H9 (cell line): ENCODE measurements around the gene NUMA1. TPM values are rescaled to one million over a fixed set of nuclear protein-coding genes. Genes with fewer than 3 reads are reported as not detected.

Source experiments
- DNase-seq: peaks from one replicate; pipeline ENCODE4 v3.0.0-alpha.2; 2017
- H2AFZ ChIP-seq: one replicate; pipeline ENCODE4 v1.6.1; 2013; ENCODE audit warnings: mild to moderate bottlenecking, low read length, control low read depth, moderate library complexity
- H2AK5ac ChIP-seq: 2 replicates; pipeline ENCODE4 v1.6.1; 2013; ENCODE audit warnings: low read length, control low read depth, mixed read lengths; ENCODE audit not compliant: insufficient read length
- H2BK120ac ChIP-seq: one replicate; pipeline ENCODE4 v1.6.1; 2013; ENCODE audit warnings: low read depth, mild to moderate bottlenecking, low read length, control low read depth, inconsistent platforms; ENCODE audit not compliant: poor library complexity, severe bottlenecking
- H2BK12ac ChIP-seq: 2 replicates; pipeline ENCODE4 v1.6.1; 2013; ENCODE audit warnings: low read length, control low read depth, mixed read lengths, low read depth; ENCODE audit not compliant: insufficient read length
- H2BK15ac ChIP-seq: 2 replicates; pipeline ENCODE4 v1.6.1; 2013; ENCODE audit warnings: low read depth, low read length, control low read depth
- H2BK20ac ChIP-seq: one replicate; pipeline ENCODE4 v1.6.1; 2013; ENCODE audit warnings: low read depth, mild to moderate bottlenecking, low read length, control low read depth, inconsistent platforms; ENCODE audit not compliant: poor library complexity, severe bottlenecking
- H2BK5ac ChIP-seq: 2 replicates; pipeline ENCODE4 v1.6.1; 2013; ENCODE audit warnings: low read length, control low read depth, mixed read lengths; ENCODE audit not compliant: insufficient read length
- H3K14ac ChIP-seq: 2 replicates; pipeline ENCODE4 v1.6.1; 2013; ENCODE audit warnings: low read length, control low read depth; ENCODE audit not compliant: insufficient read depth
- H3K18ac ChIP-seq: 2 replicates; pipeline ENCODE4 v1.6.1; 2013; ENCODE audit warnings: low read depth, mild to moderate bottlenecking, mixed read lengths, low read length, control low read depth; ENCODE audit not compliant: insufficient read length
- H3K23ac ChIP-seq: 2 replicates; pipeline ENCODE4 v1.6.1; 2013; ENCODE audit warnings: low read length, control low read depth, mixed read lengths, low read depth; ENCODE audit not compliant: insufficient read length
- H3K23me2 ChIP-seq: 2 replicates; pipeline ENCODE4 v1.6.1; 2013; ENCODE audit warnings: low read depth, mild to moderate bottlenecking, mixed read lengths, low read length, control low read depth; ENCODE audit not compliant: insufficient read length, poor library complexity, severe bottlenecking
- H3K27ac ChIP-seq: 2 replicates; pipeline ENCODE4 v1.5.1; 2013; ENCODE audit warnings: low read length, control low read depth, mixed read lengths, low read depth; ENCODE audit not compliant: insufficient read length
- H3K27me3 ChIP-seq: 2 replicates; pipeline ENCODE4 v1.6.1; 2013; ENCODE audit warnings: low read length, control low read depth, inconsistent platforms; ENCODE audit not compliant: insufficient read depth
- H3K4ac ChIP-seq: 2 replicates; pipeline ENCODE4 v1.6.1; 2013; ENCODE audit warnings: low read depth, mild to moderate bottlenecking, control low read depth, inconsistent platforms, low read length, moderate library complexity
- H3K4me1 ChIP-seq: 2 replicates; pipeline ENCODE4 v1.6.1; 2013; ENCODE audit warnings: low read length, control low read depth, inconsistent platforms; ENCODE audit not compliant: insufficient read depth
- H3K4me2 ChIP-seq: 2 replicates; pipeline ENCODE4 v1.6.1; 2013; ENCODE audit warnings: low read length, control low read depth, mixed read lengths; ENCODE audit not compliant: insufficient read length, insufficient read depth
- H3K56ac ChIP-seq: 2 replicates; pipeline ENCODE4 v1.6.1; 2013; ENCODE audit warnings: low read depth, mild to moderate bottlenecking, mixed read lengths, low read length, control low read depth; ENCODE audit not compliant: insufficient read length
- H3K79me1 ChIP-seq: 2 replicates; pipeline ENCODE4 v1.6.1; 2013; ENCODE audit warnings: low read depth, mild to moderate bottlenecking, moderate library complexity, low read length, control low read depth, inconsistent platforms; ENCODE audit not compliant: insufficient read depth, poor library complexity, severe bottlenecking
- H3K79me2 ChIP-seq: 2 replicates; pipeline ENCODE4 v1.6.1; 2013; ENCODE audit warnings: low read length, control low read depth, inconsistent platforms; ENCODE audit not compliant: insufficient read depth
- H3K9ac ChIP-seq: 2 replicates; pipeline ENCODE4 v1.6.1; 2013; ENCODE audit warnings: low read length, control low read depth, mixed read lengths; ENCODE audit not compliant: insufficient read length; ENCODE audit errors: extremely low read depth
- H3K9me3 ChIP-seq: one replicate; pipeline ENCODE4 v1.6.1; 2013; ENCODE audit warnings: low read depth, low read length, inconsistent platforms; ENCODE audit not compliant: control insufficient read depth
- H3T11ph ChIP-seq: one replicate; pipeline ENCODE4 v1.6.1; 2013; ENCODE audit warnings: mild to moderate bottlenecking, low read length, control low read depth, inconsistent platforms
- H4K20me1 ChIP-seq: one replicate; pipeline ENCODE4 v1.6.1; 2013; ENCODE audit not compliant: control insufficient read depth, insufficient read length, insufficient read depth
- H4K5ac ChIP-seq: 2 replicates; pipeline ENCODE4 v1.6.1; 2013; ENCODE audit warnings: low read depth, mild to moderate bottlenecking, mixed read lengths, low read length, control low read depth; ENCODE audit not compliant: insufficient read length
- H4K8ac ChIP-seq: replicated peaks from 2 replicates; pipeline ENCODE4 v1.6.1; 2013; ENCODE audit warnings: low read length, control low read depth, mixed read lengths, low read depth; ENCODE audit not compliant: insufficient read length
- H4K91ac ChIP-seq: 2 replicates; pipeline ENCODE4 v1.6.1; 2013; ENCODE audit warnings: low read depth, mild to moderate bottlenecking, moderate library complexity, mixed read lengths, low read length, control low read depth; ENCODE audit not compliant: insufficient read length
- H3K27ac Mint-ChIP-seq, 3 experiments: 2 replicates in 2 of 3; 3 replicates in 1 of 3; pipeline ENCODE4 v1.8.0; 2020 to 2021; ENCODE audit warnings: mixed read lengths in 3 of 3, mild to moderate bottlenecking in 1 of 3, moderate library complexity in 1 of 3
- H3K27me3 Mint-ChIP-seq: 2 replicates; pipeline ENCODE4 v1.8.0; 2021; ENCODE audit warnings: low read depth, mild to moderate bottlenecking, moderate library complexity, mixed read lengths
- H3K36me3 Mint-ChIP-seq, 3 experiments: 2 replicates in 2 of 3; 3 replicates in 1 of 3; pipeline ENCODE4 v1.8.0; 2020 to 2021; ENCODE audit warnings: low read depth in 3 of 3, mixed read lengths in 3 of 3; ENCODE audit not compliant: insufficient read depth in 1 of 3
- H3K4me1 Mint-ChIP-seq, 2 experiments: 2 replicates each; pipeline ENCODE4 v1.8.0; 2020; ENCODE audit warnings: mixed read lengths in 2 of 2
- H3K4me3 Mint-ChIP-seq, 2 experiments: 2 replicates in 1 of 2; 3 replicates in 1 of 2; pipeline ENCODE4 v1.8.0; 2020 to 2021; ENCODE audit warnings: mild to moderate bottlenecking in 2 of 2, mixed read lengths in 2 of 2, moderate library complexity in 1 of 2
- H3K9me3 Mint-ChIP-seq, 2 experiments: 2 replicates in 1 of 2; 3 replicates in 1 of 2; pipeline ENCODE4 v1.8.0; 2020; ENCODE audit warnings: mild to moderate bottlenecking in 2 of 2, mixed read lengths in 2 of 2, moderate library complexity in 1 of 2
- WGBS: extraction: QIAGEN DNeasy Blood & Tissue Kit; methylation state at CpG from one replicate; pipeline ENCODE4 v1.1.7; 2013; ENCODE audit warnings: missing lambda C conversion rate, low lambda C conversion rate, mixed read lengths; ENCODE audit not compliant: insufficient read length; ENCODE audit errors: extremely low coverage; 5-methylcytosine and 5-hydroxymethylcytosine counted together
- total RNA-seq: library from RNA; stranded (reverse); gene quantifications from 2 replicates; pipeline ENCODE4 v1.2.1, GENCODE V29; 2021
- TF ChIP-seq, protein P1 (sequence below): fragments of 200-600 bp; sonication (generic); conservative IDR thresholded peaks from 3 replicates; pipeline ENCODE4 v1.8.0; 2021; ENCODE audit warnings: antibody characterized with exemption, mild to moderate bottlenecking

NUMA1 gene
- total RNA-seq, 1 experiment from 2014 or later, result 136 TPM

DNA sequence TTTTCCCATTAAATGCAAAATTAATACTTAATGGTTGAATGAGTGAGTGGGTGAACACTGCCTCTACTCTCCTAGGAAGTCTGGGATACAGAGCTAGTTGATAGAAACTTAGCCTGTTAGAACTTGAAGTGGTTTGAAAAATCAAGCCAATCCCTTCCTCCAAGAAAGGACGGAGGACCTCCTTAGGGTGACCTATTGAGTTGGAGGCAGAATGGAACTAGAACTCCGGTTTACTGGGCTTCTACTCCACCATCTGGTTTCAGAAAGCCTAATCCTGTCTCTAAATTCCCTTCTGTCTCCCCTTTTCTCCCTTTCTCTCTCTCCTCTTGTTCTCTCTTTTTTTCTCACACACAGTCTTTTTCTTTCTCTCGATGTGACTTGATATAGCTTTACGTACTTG is 101.2 kb downstream of the NUMA1 start:
- H3K56ac ChIP-seq, result no peak overlapping the region
- H3K4ac ChIP-seq, result no peak overlapping the region
- H3K18ac ChIP-seq, result no peak overlapping the region
- no peak overlapping the region for H2BK20ac ChIP-seq
- Mint-ChIP-seq H3K9me3 (no peaks in the 10 kb centered on the region), H3K27me3 (no peaks in the 10 kb centered on the region), H3K36me3 (peaks cover 19 to 38% (median 35%) of the 10 kb centered on the region in 3 experiments), H3K4me1 (peaks cover 2% of the 10 kb centered on the region in 2 experiments; a peak in 2 of 4 replicates), H3K27ac (no peak overlapping the region), H3K4me3 (no peak overlapping the region)
- no peak overlapping the region for H3T11ph ChIP-seq
- no peak overlapping the region for H4K5ac ChIP-seq
- no peak overlapping the region for H4K91ac ChIP-seq
- no peak for DNase-seq
- no peaks in the 10 kb centered on the region for H3K4me1 ChIP-seq
- H3K27ac ChIP-seq, result no peak overlapping the region
- TF ChIP-seq, protein P1, sequence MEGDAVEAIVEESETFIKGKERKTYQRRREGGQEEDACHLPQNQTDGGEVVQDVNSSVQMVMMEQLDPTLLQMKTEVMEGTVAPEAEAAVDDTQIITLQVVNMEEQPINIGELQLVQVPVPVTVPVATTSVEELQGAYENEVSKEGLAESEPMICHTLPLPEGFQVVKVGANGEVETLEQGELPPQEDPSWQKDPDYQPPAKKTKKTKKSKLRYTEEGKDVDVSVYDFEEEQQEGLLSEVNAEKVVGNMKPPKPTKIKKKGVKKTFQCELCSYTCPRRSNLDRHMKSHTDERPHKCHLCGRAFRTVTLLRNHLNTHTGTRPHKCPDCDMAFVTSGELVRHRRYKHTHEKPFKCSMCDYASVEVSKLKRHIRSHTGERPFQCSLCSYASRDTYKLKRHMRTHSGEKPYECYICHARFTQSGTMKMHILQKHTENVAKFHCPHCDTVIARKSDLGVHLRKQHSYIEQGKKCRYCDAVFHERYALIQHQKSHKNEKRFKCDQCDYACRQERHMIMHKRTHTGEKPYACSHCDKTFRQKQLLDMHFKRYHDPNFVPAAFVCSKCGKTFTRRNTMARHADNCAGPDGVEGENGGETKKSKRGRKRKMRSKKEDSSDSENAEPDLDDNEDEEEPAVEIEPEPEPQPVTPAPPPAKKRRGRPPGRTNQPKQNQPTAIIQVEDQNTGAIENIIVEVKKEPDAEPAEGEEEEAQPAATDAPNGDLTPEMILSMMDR, result no peak
- no peaks in the 10 kb centered on the region for H3K79me2 ChIP-seq
- no peak overlapping the region for H3K4me2 ChIP-seq
- H3K14ac ChIP-seq, result no peak overlapping the region
- H3K79me1 ChIP-seq, result no peaks in the 10 kb centered on the region
- WGBS, result no CpG with 5 or more reads among the region's 4 CpGs
- no peak overlapping the region for H4K8ac ChIP-seq
- no peaks in the 10 kb centered on the region for H3K9me3 ChIP-seq
- no peak overlapping the region for H2BK120ac ChIP-seq
- no peaks in the 10 kb centered on the region for H4K20me1 ChIP-seq
- no peak overlapping the region for H2BK12ac ChIP-seq
- no peak overlapping the region for H2AK5ac ChIP-seq
- no peak overlapping the region for H3K23ac ChIP-seq
- no peak overlapping the region for H2BK5ac ChIP-seq
- H3K27me3 ChIP-seq, result no peaks in the 10 kb centered on the region
- H3K9ac ChIP-seq, result no peak overlapping the region
- no peak overlapping the region for H2AFZ ChIP-seq
- no peak overlapping the region for H2BK15ac ChIP-seq
- H3K23me2 ChIP-seq, result no peaks in the 10 kb centered on the region
